CD1c-positive myeloid dendritic cell (primary cell): ENCODE data around the gene PVALEF.

ENCODE experiments used
- DNase-seq: peaks from one replicate; pipeline ENCODE4 v3.0.0-alpha.2; 2016; ENCODE audit errors: extremely low spot score

PVALEF gene

DNA sequence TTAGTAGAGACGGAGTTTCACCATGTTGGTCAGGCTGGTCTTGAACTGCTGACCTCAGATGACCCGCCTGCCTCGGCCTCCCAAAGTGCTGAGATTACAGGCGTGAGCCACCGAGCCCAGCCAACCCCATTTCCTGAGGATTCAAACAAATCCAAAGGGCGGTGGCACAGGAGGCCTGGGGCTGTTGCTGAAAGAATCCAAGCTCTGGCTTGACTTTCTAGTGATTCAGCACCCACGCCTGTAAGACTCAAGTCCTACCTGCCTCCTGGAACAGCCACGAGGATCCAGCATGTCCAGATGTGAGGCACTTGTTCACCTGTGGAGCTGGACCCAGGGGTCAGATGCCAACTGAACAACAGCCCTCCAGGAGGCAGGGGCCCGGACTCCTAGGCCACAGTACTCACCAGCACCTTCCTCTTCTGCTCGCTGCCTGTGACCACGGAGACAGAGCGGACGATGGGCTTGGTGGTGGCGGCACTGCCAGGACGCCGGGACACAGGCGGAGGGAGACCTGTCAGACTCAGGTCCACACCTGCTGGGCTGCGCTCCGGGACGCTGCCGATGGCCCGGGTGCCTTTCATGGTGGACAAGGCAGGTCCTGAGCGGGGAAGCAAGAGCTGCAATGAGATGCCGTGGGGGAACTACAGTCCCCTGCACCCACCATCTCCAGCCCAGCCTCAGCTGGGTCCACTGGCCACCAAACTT lies 54.3 kb downstream of the PVALEF start:
- DNase-seq, result no peak

DNA sequence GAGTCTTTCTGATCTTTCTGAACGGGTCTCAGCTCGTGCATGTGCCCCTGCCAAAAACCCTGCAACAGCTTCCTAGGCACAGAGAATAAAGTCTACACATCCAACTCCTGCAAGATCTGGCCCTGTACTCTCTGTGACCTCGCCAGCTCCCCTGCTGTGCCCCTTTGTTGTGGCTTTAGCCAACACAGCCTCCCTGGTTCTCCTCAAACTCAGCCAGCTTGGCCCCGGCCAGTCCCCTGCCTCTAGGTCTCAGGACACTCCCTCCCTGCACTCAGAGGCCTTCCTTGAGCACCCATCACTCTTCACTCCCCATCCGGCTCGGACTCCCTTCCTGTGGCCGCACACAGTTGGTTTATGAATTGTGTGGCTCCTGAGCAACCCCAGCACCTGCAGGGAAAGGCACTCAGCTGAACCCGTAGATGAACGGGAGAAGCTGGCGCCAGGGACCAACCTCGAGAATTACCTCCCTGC lies 56.1 kb downstream of the PVALEF start:
- no peak for DNase-seq

GRCh38 chr17:81221842-81222619 lies 56.7 kb downstream of the PVALEF start:
- no peak for DNase-seq

- DNase-seq, result no peak
These were observed 57.3 kb downstream of the PVALEF start for GRCh38 chr17:81222620-81222905.

DNA sequence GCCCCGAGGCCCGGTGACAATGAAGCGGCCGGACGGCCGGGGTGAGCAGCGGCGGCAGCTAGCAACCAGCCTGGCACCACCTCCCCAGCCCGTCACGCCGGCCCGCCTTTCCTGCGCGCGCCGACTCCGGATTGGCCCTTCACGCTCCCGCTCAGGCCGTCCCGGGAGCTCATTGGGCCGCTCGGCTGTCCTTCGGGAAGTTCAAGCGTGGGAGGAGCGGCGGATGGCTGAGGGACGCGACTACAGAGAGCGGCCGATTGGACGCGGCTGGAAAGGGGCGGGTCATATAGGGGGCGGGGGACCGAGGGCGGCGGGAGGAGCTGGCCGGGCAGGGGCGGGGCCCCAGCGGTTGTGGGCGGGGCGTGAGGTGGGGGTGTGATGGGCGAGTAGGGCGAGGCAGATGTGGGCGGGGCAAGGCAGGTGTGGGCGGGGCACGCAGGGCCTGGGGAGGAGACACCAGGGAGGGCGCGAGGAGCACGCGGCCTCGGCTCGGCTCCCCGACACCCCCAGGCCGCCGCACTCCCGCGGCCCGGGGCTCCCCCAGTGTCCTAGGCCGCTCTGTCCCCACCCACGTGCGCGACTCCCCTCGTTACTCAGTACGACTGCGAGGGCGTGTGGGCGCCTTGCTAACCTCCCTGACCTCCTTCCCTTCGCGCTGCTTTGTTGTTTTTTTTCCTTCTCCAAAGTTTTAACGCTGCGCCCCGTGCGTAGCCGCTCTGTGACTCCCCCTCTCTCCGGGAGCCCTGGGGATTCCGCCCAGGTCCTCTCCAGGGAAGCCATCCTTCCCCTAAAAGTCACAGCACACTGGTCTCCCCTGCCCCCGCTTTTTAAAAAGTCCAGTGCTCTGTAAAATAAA lies 57.8 kb downstream of the PVALEF start, which contains the start of gene CEP131:
TSS of gene CEP131 (minus strand) at position 60 of the 856 bp plus-strand sequence. CDS start 2,909 bp downstream, outside the sequence.
- DNase-seq, result peak; percentile 99

- DNase-seq, result peak; percentile 76
These were observed 58.4 kb downstream of the PVALEF start for GRCh38 chr17:81223762-81224130.

DNA sequence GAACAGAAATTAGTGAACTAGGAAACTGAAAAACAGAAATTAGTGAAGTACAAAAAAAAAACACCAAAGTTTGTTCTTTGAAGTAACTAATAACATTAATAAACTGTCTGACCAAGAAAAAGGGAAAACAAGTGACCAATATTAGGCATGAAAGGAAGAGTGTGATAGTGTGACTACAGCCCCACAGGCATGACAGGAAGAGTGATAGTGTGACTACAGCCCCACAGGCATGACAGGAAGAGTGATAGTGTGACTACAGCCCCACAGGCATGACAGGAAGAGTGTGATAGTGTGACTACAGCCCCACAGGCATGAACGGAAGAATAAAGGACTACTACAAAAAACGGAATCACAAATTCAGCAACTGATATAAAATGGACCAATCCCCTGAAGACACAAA lies 62.3 kb downstream of the PVALEF start:
- DNase-seq, result peak; percentile 13

DNA sequence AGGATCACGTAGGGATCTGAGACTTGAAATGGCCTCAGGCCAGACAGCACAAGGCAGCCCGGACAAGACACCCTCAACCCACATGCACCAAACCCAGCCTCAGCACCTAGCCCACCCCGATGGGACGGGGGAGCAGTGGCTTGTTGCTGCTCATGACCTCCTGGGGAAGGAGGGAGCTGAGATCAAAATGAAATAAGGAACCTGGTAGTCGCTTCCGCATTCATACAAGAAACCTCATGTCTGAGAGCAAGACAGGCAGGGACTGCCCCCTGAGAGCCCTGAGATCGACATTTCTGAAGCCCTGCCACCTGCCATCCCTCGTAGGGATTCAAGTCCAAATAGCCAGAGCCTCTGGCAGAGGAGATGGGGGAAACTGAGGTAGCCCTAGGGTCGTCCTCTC lies 63.1 kb downstream of the PVALEF start:
- peak; percentile 73 for DNase-seq

- DNase-seq, result peak; percentile 29
These were observed 63.7 kb downstream of the PVALEF start for GRCh38 chr17:81228834-81229665.

DNA sequence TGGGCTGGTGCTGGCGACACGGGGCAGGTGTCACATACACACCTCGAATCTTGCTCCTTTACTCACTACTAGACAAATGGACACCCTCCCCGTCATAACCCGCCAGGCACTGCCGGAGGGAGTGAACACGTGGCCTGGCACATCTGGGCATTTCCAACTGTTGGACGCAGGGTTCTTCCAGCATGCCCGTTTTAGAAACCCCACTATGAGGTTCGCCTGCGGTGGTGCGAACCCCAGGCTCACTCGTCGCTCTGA lies 64.3 kb downstream of the PVALEF start:
- DNase-seq, result no peak

- peak; percentile 21 for DNase-seq
These were observed 64.9 kb downstream of the PVALEF start for GRCh38 chr17:81230043-81230820.

DNA sequence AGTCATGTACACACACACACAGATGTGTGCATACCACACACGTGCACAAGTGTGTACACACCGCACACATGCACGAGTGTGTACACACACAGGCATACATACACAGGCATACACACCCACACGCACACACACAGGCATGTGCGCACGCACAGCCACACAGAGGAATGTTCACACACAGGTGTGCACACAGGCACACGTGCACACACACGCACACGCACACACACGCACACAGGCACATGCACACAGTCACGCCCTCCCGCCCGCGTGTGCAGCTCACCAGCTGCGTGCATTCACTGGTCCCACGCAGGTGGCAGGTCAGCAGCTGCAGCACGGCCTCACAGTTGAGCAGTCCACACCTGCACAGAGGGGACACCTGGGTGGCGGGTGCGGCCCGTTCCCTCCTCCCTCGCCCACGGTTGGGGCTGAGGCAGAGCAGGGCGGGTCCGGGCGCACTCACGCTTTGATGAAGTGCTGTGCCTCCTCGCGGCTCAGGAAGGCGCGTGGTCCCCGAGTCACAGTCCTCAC lies 65.9 kb downstream of the PVALEF start:
- DNase-seq, result no peak

DNA sequence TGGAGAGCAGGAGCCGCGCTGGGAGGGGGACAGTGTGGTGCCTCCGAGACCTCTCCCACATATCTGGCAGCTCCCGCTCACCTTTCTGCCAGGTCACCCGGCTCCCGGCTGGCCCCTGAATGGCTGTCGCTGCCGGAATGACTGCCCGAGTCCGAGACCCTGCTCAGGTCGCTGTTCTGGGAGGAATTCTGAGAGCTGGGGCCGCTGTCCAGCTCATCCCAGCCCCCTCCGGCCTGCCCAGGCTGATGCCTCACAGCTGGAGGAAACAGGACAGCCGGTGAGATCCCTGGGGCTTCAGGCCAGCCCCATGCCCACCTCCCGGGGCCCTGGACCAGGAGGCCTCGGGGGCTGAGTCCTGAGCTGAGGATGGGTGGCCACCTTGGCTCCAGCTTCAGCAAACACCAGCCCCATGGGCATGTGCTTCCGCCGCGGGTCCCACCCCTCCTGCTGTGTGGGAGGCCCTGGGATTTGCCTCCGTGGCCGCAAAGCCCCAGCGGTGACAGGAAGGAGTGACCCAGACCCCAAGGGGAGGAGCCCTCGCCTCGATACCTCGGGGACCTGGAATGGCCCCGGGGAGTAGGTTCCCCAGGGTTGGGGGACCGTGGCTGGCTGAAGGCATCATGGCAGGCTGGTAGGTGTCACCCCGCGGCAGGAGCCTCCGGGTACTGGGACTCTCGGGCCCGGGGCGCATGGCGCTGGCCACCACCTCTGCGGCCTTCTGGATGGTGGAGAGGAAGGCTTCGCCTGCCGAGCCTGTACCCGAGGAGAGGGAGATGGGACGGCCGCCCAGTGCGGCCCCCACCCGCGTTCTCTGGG lies 66.7 kb downstream of the PVALEF start:
- DNase-seq, result no peak
